Osteocyte (in vitro differentiated cells): ENCODE measurements around the gene NRF1. TPM values are rescaled to one million over a fixed set of nuclear protein-coding genes. Genes with fewer than 3 reads are reported as not detected.

Experiments
- DNase-seq: peaks from one replicate; pipeline ENCODE4 v3.0.0; 2021; ENCODE audit warnings: mixed read lengths; ENCODE audit not compliant: unreplicated experiment; ENCODE audit errors: extremely low spot score
- H3K27ac Mint-ChIP-seq: one replicate; pipeline ENCODE4 v1.8.0; 2021; ENCODE audit warnings: mild to moderate bottlenecking, mixed read lengths; ENCODE audit not compliant: unreplicated experiment
- H3K27me3 Mint-ChIP-seq: one replicate; pipeline ENCODE4 v1.8.0; 2021; ENCODE audit warnings: mixed read lengths; ENCODE audit not compliant: unreplicated experiment
- H3K36me3 Mint-ChIP-seq: one replicate; pipeline ENCODE4 v1.8.0; 2021; ENCODE audit warnings: mixed read lengths; ENCODE audit not compliant: unreplicated experiment
- H3K4me1 Mint-ChIP-seq: one replicate; pipeline ENCODE4 v1.8.0; 2021; ENCODE audit warnings: mixed read lengths; ENCODE audit not compliant: unreplicated experiment
- H3K4me3 Mint-ChIP-seq: one replicate; pipeline ENCODE4 v1.8.0; 2021; ENCODE audit warnings: mild to moderate bottlenecking, moderate library complexity, mixed read lengths; ENCODE audit not compliant: unreplicated experiment
- H3K9me3 Mint-ChIP-seq: one replicate; pipeline ENCODE4 v1.8.0; 2021; ENCODE audit warnings: mixed read lengths; ENCODE audit not compliant: unreplicated experiment
- total RNA-seq: library from RNA; stranded (reverse); gene quantifications from 2 replicates; pipeline ENCODE4 v1.2.1, GENCODE V29; 2021
- TF ChIP-seq, protein P1 (sequence below): fragments of 200-600 bp; sonication (generic); IDR thresholded peaks from 2 replicates; pipeline ENCODE4 v1.5.0; 2021; ENCODE audit warnings: antibody characterized with exemption, mild to moderate bottlenecking, moderate library complexity

NRF1 gene
- total RNA-seq, 1 donor from 2014 or later, result 20.7 TPM

DNA sequence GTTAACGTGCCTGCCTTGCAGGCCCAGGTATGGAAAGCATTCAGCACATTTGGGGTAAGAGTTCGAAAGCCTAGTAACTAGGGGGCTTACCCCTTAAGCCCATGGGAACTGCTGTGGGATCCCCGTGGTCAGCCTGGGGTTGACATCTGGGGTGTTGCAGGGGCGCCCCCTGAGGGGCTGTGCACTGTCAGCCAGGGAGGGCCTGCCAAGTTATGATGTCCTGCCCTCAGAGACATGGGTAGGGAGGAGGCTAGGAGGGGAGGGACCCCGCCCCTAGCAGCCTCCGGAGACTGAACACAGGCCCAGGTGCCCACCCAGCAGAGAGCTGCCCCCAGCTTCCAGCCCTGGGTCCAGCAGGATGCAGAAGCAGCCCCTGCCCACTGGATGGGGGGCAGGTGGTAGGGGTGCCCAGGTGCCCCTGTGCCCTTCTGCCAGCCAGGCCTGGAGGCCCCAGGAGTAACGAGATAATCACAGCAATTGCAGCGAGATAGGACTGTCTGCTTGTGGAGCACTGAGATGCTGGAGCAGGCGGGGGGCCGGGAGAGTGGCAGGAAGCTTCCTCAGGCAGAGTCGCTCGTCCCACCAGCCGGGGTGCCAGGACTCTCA lies 187.9 kb downstream of the NRF1 start:
- H3K9me3 Mint-ChIP-seq, result no peaks in the 10 kb centered on the region
- no peak overlapping the region for H3K4me3 Mint-ChIP-seq
- no peak overlapping the region for H3K27ac Mint-ChIP-seq
- H3K36me3 Mint-ChIP-seq, result no peaks in the 10 kb centered on the region
- H3K27me3 Mint-ChIP-seq, result peaks cover 5% of the 10 kb centered on the region
- TF ChIP-seq, protein P1, sequence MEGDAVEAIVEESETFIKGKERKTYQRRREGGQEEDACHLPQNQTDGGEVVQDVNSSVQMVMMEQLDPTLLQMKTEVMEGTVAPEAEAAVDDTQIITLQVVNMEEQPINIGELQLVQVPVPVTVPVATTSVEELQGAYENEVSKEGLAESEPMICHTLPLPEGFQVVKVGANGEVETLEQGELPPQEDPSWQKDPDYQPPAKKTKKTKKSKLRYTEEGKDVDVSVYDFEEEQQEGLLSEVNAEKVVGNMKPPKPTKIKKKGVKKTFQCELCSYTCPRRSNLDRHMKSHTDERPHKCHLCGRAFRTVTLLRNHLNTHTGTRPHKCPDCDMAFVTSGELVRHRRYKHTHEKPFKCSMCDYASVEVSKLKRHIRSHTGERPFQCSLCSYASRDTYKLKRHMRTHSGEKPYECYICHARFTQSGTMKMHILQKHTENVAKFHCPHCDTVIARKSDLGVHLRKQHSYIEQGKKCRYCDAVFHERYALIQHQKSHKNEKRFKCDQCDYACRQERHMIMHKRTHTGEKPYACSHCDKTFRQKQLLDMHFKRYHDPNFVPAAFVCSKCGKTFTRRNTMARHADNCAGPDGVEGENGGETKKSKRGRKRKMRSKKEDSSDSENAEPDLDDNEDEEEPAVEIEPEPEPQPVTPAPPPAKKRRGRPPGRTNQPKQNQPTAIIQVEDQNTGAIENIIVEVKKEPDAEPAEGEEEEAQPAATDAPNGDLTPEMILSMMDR, result no peak
- no peak for DNase-seq
- H3K4me1 Mint-ChIP-seq, result no peaks in the 10 kb centered on the region

DNA sequence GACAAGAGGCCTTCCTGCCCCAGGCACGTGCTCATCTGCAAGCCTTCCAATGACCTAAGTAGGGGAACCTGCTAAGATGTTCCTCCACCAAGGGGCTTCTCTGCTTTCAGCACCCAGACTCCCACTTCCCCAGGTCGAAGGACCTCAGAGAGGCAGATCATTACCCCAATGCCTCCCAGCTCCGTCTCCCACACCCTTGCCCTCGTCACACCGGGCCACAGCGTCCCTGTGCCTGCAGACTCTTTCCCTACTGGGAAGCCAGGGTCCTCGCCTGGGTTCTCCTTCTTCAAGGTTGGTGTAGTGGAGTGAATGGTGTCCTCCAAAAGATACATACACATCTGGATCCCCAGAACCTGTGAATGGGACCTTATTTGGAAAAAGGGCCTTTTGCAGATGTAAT lies 189.4 kb downstream of the NRF1 start:
- TF ChIP-seq, protein P1, result no peak
- H3K9me3 Mint-ChIP-seq, result no peaks in the 10 kb centered on the region
- H3K36me3 Mint-ChIP-seq, result no peaks in the 10 kb centered on the region
- DNase-seq, result no peak
- H3K27me3 Mint-ChIP-seq, result peaks cover 5% of the 10 kb centered on the region
- no peak overlapping the region for H3K27ac Mint-ChIP-seq
- peaks cover 6% of the 10 kb centered on the region for H3K4me1 Mint-ChIP-seq
- no peak overlapping the region for H3K4me3 Mint-ChIP-seq

DNA sequence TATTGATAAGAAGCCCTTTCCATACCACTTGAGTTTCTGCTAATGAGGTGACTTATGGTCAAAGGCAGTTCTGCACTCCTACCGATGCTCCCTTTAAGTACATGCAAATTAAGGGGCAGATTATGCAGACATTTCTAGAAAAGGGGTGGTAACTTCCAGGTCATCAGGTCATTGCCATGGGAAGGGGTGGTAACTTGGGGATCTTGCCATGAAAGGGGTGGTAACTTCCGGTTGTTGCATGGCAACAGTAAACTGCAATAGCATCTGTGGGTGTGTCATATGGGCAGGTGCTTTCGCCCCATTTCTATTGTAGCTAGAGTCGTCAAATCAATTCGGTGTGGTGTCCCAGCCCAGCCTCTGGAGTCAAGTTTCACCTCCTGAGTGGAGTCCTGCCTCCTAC lies 190.4 kb downstream of the NRF1 start:
- DNase-seq, result no peak
- Mint-ChIP-seq H3K27ac (no peak overlapping the region), H3K4me3 (no peak overlapping the region), H3K27me3 (peaks cover 5% of the 10 kb centered on the region), H3K9me3 (no peaks in the 10 kb centered on the region), H3K4me1 (peaks cover 6% of the 10 kb centered on the region), H3K36me3 (no peaks in the 10 kb centered on the region)
- TF ChIP-seq, protein P1, result no peak

DNA sequence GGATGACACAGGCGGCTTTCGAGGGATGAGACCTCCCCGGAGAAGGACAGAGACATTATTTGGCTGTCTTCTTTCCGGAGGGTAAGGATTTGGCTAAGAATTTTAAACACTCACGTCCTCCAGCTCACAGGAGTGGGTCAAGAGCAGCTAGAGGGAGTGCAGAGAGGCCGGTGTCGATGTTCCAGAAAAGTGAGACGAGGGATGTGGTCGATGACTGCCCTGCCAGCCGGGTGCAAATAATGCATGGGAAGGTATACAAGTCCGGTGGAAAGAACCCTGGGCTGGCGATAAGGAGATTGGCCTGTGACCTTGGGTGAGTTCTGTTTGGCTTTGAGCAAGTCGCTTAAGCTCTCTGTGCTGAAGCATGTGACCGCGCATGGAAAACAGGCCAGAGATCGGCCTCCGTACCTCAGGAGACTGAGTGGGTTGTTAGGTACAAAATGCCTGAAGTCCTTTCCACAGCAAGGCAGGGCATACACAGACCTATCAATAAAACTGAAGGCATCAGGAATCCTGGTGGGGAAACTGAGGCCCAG lies 192.1 kb downstream of the NRF1 start:
- TF ChIP-seq, protein P1, result no peak
- H3K27ac Mint-ChIP-seq, result no peak overlapping the region
- no peak overlapping the region for H3K4me3 Mint-ChIP-seq
- peaks cover 6% of the 10 kb centered on the region for H3K4me1 Mint-ChIP-seq
- no peaks in the 10 kb centered on the region for H3K9me3 Mint-ChIP-seq
- DNase-seq, result no peak
- no peaks in the 10 kb centered on the region for H3K36me3 Mint-ChIP-seq
- peaks cover 5% of the 10 kb centered on the region for H3K27me3 Mint-ChIP-seq

DNA sequence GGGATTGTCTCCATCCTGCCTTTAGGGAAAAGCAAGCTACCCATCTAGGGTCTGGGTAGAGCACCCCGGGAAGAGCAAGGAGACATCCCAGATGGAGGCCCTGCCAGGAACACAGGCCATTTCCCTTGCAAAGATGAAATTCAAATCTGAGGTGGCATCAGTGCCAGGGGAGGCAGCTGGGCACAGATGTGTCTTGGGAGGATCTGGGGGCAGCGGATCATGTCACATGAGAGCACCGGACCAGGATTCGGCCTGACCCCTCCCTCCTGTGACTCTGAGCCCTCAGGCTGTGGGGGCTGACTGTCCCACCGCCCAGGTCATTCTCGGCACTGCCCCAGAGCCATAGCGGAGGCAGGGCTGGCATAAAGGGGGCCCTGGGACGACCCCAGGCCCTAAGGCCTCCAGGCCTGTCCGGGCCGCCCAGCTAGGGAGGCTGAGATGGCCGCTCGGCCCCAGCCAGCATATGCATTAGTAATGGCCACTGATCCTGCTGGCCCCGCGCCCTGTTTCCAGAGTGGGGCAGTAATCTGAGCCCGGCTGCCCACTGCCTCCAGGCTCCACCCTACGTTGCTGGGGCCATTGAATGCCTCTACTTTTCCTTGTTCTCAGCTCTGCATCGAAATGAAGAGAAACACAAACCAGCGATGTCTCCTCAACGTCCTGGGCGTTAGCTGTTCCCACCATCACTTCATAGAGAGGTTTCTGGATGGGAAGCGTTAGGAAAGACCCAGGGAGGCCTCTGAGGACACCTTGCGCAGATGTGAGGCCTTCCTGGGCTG lies 192.8 kb downstream of the NRF1 start:
- H3K36me3 Mint-ChIP-seq, result no peaks in the 10 kb centered on the region
- no peaks in the 10 kb centered on the region for H3K9me3 Mint-ChIP-seq
- TF ChIP-seq, protein P1, result no peak
- no peak for DNase-seq
- no peak overlapping the region for H3K4me3 Mint-ChIP-seq
- no peak overlapping the region for H3K27ac Mint-ChIP-seq
- peaks cover 6% of the 10 kb centered on the region for H3K4me1 Mint-ChIP-seq
- peaks cover 5% of the 10 kb centered on the region for H3K27me3 Mint-ChIP-seq
